Prostate gland (tissue), 2 donors: Measurements from ENCODE around the gene EXOC3. TPM values are rescaled to one million over a fixed set of nuclear protein-coding genes. Genes with fewer than 3 reads are reported as not detected.

Experiments
- DNase-seq: peaks from one replicate; pipeline ENCODE4 v3.0.0-alpha.2; 2019; ENCODE audit warnings: low spot score
- H3K27ac ChIP-seq, 2 donors: fragments of 200-600 bp; sonication (generic); 2 replicates each; pipeline ENCODE4 v1.5.1; 2017 to 2019
- H3K27me3 ChIP-seq: fragments of 200-600 bp; sonication (generic); replicated peaks from 2 replicates; pipeline ENCODE4 v1.5.1; 2019; ENCODE audit not compliant: insufficient read depth
- H3K36me3 ChIP-seq, 2 donors: fragments of 200-600 bp; sonication (generic); 1 replicate in 1 of 2; 2 replicates in 1 of 2; pipeline versions ENCODE4 v1.5.1 to v1.8.1; 2017 to 2019
- H3K4me1 ChIP-seq: fragments of 200-600 bp; sonication (generic); replicated peaks from 2 replicates; pipeline ENCODE4 v1.5.1; 2019
- H3K4me3 ChIP-seq, 2 donors: fragments of 200-600 bp; sonication (generic); 2 replicates each; pipeline ENCODE4 v1.5.1; 2017 to 2019
- H3K9me3 ChIP-seq: fragments of 200-600 bp; sonication (generic); 2 replicates; pipeline ENCODE4 v1.5.1; 2017
- CTCF ChIP-seq, 4 experiments: fragments of 200-600 bp in 2 of 4; fragments of 450-650 bp in 2 of 4; sonication (generic) in 2 of 4; IDR thresholded peaks; 1 replicate in 3 of 4; 2 replicates in 1 of 4; pipeline ENCODE4 v1.5.1; 2016 to 2019; ENCODE audit warnings: antibody characterized with exemption in 4 of 4, mild to moderate bottlenecking in 2 of 4, moderate library complexity in 2 of 4
- POLR2A ChIP-seq: fragments of 450-650 bp; IDR thresholded peaks from one replicate; pipeline ENCODE4 v1.6.1; 2016; ENCODE audit warnings: antibody characterized with exemption, mild to moderate bottlenecking
- POLR2AphosphoS5 ChIP-seq: sonication (generic); formaldehyde crosslinking; IDR thresholded peaks from one replicate; pipeline ENCODE4 v1.6.1; 2017; ENCODE audit warnings: antibody characterized with exemption
- WGBS: methylation state at CpG from one replicate; pipeline ENCODE4 v1.1.5; 2018; 5-methylcytosine and 5-hydroxymethylcytosine counted together
- intact Hi-C: fragments of 100-400 bp; cut with DNase I; formaldehyde crosslinking; loops from one replicate; pipeline ENCODE4 v1.14.2; 2022
- total RNA-seq, 2 donors: library from RNA; depleted of rRNA; stranded (reverse); fragments of >200 nt; gene quantifications; one replicate each; pipeline ENCODE4 v1.1.0, GENCODE V29; 2016

Gene EXOC3
- total RNA-seq, 2 donors from 2014 or later = 44.3 to 79.7 TPM

GRCh38 chr5:437281-437771 is 5.7 kb upstream of the EXOC3 start:
- 49% methylated on average over 15 of the region's 18 CpGs for WGBS
- no peak overlapping the region for H3K27ac ChIP-seq
- no peaks in the 10 kb centered on the region for H3K36me3 ChIP-seq
- H3K27me3 ChIP-seq = no peaks in the 10 kb centered on the region
- no peaks in the 10 kb centered on the region for H3K4me1 ChIP-seq
- DNase-seq = no peak
- intact Hi-C loops = no loop called here
- TF ChIP-seq POLR2A (no peak), POLR2AphosphoS5 (no peak), CTCF (IDR thresholded peaks at IDR 0.05) (no peak)
- H3K9me3 ChIP-seq = no peaks in the 10 kb centered on the region
- H3K4me3 ChIP-seq = no peak overlapping the region

GRCh38 chr5:438481-438981 is 4.4 kb upstream of the EXOC3 start:
- no peaks in the 10 kb centered on the region for H3K9me3 ChIP-seq
- TF ChIP-seq CTCF (IDR thresholded peaks at IDR 0.05) (no peak), POLR2A (no peak), POLR2AphosphoS5 (no peak)
- H3K27ac ChIP-seq = no peak overlapping the region
- intact Hi-C loops = no loop called here
- DNase-seq = no peak
- WGBS = 73% methylated on average over 14 of the region's 14 CpGs
- no peaks in the 10 kb centered on the region for H3K36me3 ChIP-seq
- H3K4me3 ChIP-seq = no peak overlapping the region
- no peaks in the 10 kb centered on the region for H3K27me3 ChIP-seq
- H3K4me1 ChIP-seq = no peaks in the 10 kb centered on the region

- H3K27me3 ChIP-seq = no peaks in the 10 kb centered on the region
Observed at GRCh38 chr5:439181-439580, 3.8 kb upstream of the EXOC3 start.

GRCh38 chr5:439636-440035 is 3.3 kb upstream of the EXOC3 start:
- intact Hi-C loops = no loop called here
- no peak overlapping the region for H3K4me3 ChIP-seq
- WGBS = 82% methylated on average over 14 of the region's 14 CpGs
- no peaks in the 10 kb centered on the region for H3K36me3 ChIP-seq
- no peak overlapping the region for H3K27ac ChIP-seq
- H3K4me1 ChIP-seq = peaks cover 6% of the 10 kb centered on the region
- TF ChIP-seq POLR2AphosphoS5 (no peak), POLR2A (no peak), CTCF (IDR thresholded peaks at IDR 0.05) (no peak)
- H3K9me3 ChIP-seq = no peaks in the 10 kb centered on the region
- DNase-seq = no peak
- no peaks in the 10 kb centered on the region for H3K27me3 ChIP-seq

More at GRCh38 chr5:439181-439580, 3.8 kb upstream of the EXOC3 start:
- TF ChIP-seq CTCF (IDR thresholded peaks at IDR 0.05) (no peak), POLR2AphosphoS5 (no peak)
- Histone ChIP-seq H3K36me3 (no peaks in the 10 kb centered on the region), H3K4me1 (peaks cover 4% of the 10 kb centered on the region), H3K9me3 (no peaks in the 10 kb centered on the region), H3K4me3 (no peak overlapping the region), H3K27ac (no peak overlapping the region)
- intact Hi-C loops = no loop called here
- 88% methylated on average over 8 of the region's 8 CpGs for WGBS
- no peak for DNase-seq

- Histone ChIP-seq H3K4me3 (no peak overlapping the region), H3K27ac (no peak overlapping the region), H3K36me3 (no peaks in the 10 kb centered on the region), H3K9me3 (no peaks in the 10 kb centered on the region), H3K4me1 (peaks cover 6% of the 10 kb centered on the region), H3K27me3 (no peaks in the 10 kb centered on the region)
- no peak for TF ChIP-seq POLR2A
- no peak for TF ChIP-seq CTCF (IDR thresholded peaks at IDR 0.05)
- no peak for TF ChIP-seq POLR2AphosphoS5
- intact Hi-C loops = no loop called here
- no peak for DNase-seq
- WGBS = 82% methylated on average over 18 of the region's 18 CpGs
Observed at GRCh38 chr5:440401-441201, 2.4 kb upstream of the EXOC3 start.
